Measurements from ENCODE around the gene AUTS2. TPM values are rescaled to one million over a fixed set of nuclear protein-coding genes. Genes with fewer than 3 reads are reported as not detected.

The AUTS2 gene
- total and polyA plus RNA-seq, 2 of the 8 experiments (the other 6 are each of a cell fraction or from before 2014, with no cell fraction given) = 25.9 to 101 TPM

DNA sequence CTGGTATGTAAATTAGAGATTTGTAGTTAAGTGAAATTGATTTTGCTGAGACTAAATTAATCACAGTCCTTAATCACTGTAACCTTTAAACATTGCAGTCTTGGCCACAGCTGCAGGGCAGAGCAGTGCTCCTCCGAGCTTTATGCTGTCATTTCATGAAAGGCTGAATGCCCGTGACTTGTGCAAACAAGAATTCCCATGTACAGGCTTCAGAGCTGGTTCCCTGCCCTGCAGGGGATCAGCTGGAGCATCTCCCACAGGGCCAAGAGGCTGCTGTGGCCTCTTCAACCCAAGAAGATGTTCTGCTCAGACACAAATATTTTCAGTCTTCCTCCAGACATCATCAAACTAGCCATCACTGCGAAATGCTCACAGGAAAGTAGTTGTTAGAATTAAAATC is 419.1 kb downstream of the AUTS2 start (continued):
- TF ChIP-seq CBX8 (IDR thresholded peaks at IDR 0.05; ENCODE audit: borderline replicate concordance, low read depth, low read length) = no peak
- TF ChIP-seq ATF3 (IDR thresholded peaks at IDR 0.05; ENCODE audit: insufficient read depth, low read depth, low read length) = no peak
- no peak for TF ChIP-seq POU5F1 (IDR thresholded peaks at IDR 0.05; ENCODE audit: low read depth, low read length)
